CD14-positive monocyte (primary cell): ENCODE data around the gene PTCHD1. TPM values are rescaled to one million over a fixed set of nuclear protein-coding genes. Genes with fewer than 3 reads are reported as not detected.

ENCODE experiments used
- DNase-seq, 3 donors: peaks; one replicate each; pipeline ENCODE4 v3.0.0-alpha.2; 2011 to 2022
- H2AFZ ChIP-seq: 2 replicates; pipeline ENCODE4 v1.6.0; 2012; ENCODE audit warnings: mild to moderate bottlenecking, low read depth, low read length, inconsistent platforms; ENCODE audit not compliant: insufficient read depth, poor library complexity, severe bottlenecking
- H3K27ac ChIP-seq, 2 donors: 1 replicate in 1 of 2; 2 replicates in 1 of 2; pipeline ENCODE4 v1.5.1; 2012 to 2013; ENCODE audit warnings: low read length in 2 of 2, control low read depth in 1 of 2, inconsistent platforms in 1 of 2, low read depth in 1 of 2, mild to moderate bottlenecking in 1 of 2
- H3K27me3 ChIP-seq, 2 donors: one replicate each; pipeline versions ENCODE4 v1.6.0 to v1.6.1; 2011 to 2013; ENCODE audit warnings: low read length in 2 of 2; ENCODE audit not compliant: control insufficient read depth in 2 of 2, insufficient read depth in 2 of 2
- H3K36me3 ChIP-seq, 2 donors: replicated peaks in 1 of 2; 1 replicate in 1 of 2; 2 replicates in 1 of 2; pipeline versions ENCODE4 v1.5.1 to v1.6.1; 2012 to 2013; ENCODE audit warnings: low read length in 2 of 2, control low read depth in 1 of 2, inconsistent platforms in 1 of 2, mild to moderate bottlenecking in 1 of 2; ENCODE audit not compliant: insufficient read depth in 2 of 2, control insufficient read depth in 1 of 2
- H3K4me1 ChIP-seq, 2 donors: 1 replicate in 1 of 2; 2 replicates in 1 of 2; pipeline versions ENCODE4 v1.5.1 to v1.6.1; 2012 to 2013; ENCODE audit warnings: low read length in 2 of 2, control low read depth in 1 of 2, inconsistent platforms in 1 of 2, mild to moderate bottlenecking in 1 of 2, moderate library complexity in 1 of 2; ENCODE audit not compliant: insufficient read depth in 2 of 2, control insufficient read depth in 1 of 2
- H3K4me2 ChIP-seq: replicated peaks from 2 replicates; pipeline ENCODE3; 2012; ENCODE audit warnings: low read length, moderate library complexity, mild to moderate bottlenecking; ENCODE audit not compliant: poor library complexity, severe bottlenecking; ENCODE audit errors: extremely low read depth
- H3K4me3 ChIP-seq, 3 experiments: fragments of 200-600 bp in 1 of 3; sonication (generic) in 1 of 3; replicated peaks in 1 of 3; 1 replicate in 2 of 3; 2 replicates in 1 of 3; pipeline ENCODE4 v1.5.1; 2011 to 2013; ENCODE audit warnings: low read length in 3 of 3, mild to moderate bottlenecking in 3 of 3, control low read depth in 2 of 3, low read depth in 2 of 3, inconsistent platforms in 1 of 3, moderate library complexity in 1 of 3
- H3K79me2 ChIP-seq: 2 replicates; pipeline ENCODE4 v1.6.0; 2012; ENCODE audit warnings: mild to moderate bottlenecking, control low read depth, inconsistent platforms, low read length, moderate library complexity; ENCODE audit not compliant: insufficient read depth
- H3K9ac ChIP-seq: 2 replicates; pipeline ENCODE4 v1.6.0; 2017; ENCODE audit warnings: low read length, mild to moderate bottlenecking; ENCODE audit not compliant: insufficient read depth, poor library complexity, severe bottlenecking
- H3K9me3 ChIP-seq, 2 donors: replicated peaks in 1 of 2; 1 replicate in 1 of 2; 2 replicates in 1 of 2; pipeline versions ENCODE4 v1.5.1 to v1.6.1; 2012 to 2013; ENCODE audit warnings: low read length in 2 of 2, control low read depth in 1 of 2; ENCODE audit not compliant: control insufficient read depth in 1 of 2, insufficient read depth in 1 of 2
- H4K20me1 ChIP-seq: 2 replicates; pipeline ENCODE4 v1.6.0; 2012; ENCODE audit warnings: mild to moderate bottlenecking, low read length, control low read depth, moderate library complexity; ENCODE audit not compliant: insufficient read depth
- H3K27ac Mint-ChIP-seq, 7 donors: one replicate each; pipeline ENCODE4 v1.8.0; 2020; ENCODE audit warnings: mild to moderate bottlenecking in 7 of 7, mixed read lengths in 7 of 7, moderate library complexity in 6 of 7, inconsistent platforms in 2 of 7
- H3K27me3 Mint-ChIP-seq, 3 donors: one replicate each; pipeline ENCODE4 v1.8.0; 2021 to 2022; ENCODE audit warnings: low read depth in 3 of 3, mild to moderate bottlenecking in 3 of 3, mixed read lengths in 3 of 3, moderate library complexity in 3 of 3, inconsistent platforms in 1 of 3
- H3K36me3 Mint-ChIP-seq, 2 donors: one replicate each; pipeline ENCODE4 v1.8.0; 2020; ENCODE audit warnings: mixed read lengths in 2 of 2, inconsistent platforms in 1 of 2, mild to moderate bottlenecking in 1 of 2
- H3K4me1 Mint-ChIP-seq: one replicate; pipeline ENCODE4 v1.8.0; 2020; ENCODE audit warnings: mild to moderate bottlenecking, mixed read lengths
- H3K4me3 Mint-ChIP-seq, 2 donors: one replicate each; pipeline ENCODE4 v1.8.0; 2020; ENCODE audit warnings: mild to moderate bottlenecking in 2 of 2, mixed read lengths in 2 of 2, moderate library complexity in 1 of 2
- H3K9me3 Mint-ChIP-seq, 7 donors: one replicate each; pipeline ENCODE4 v1.8.0; 2020 to 2022; ENCODE audit warnings: mixed read lengths in 7 of 7, mild to moderate bottlenecking in 6 of 7, moderate library complexity in 6 of 7, inconsistent platforms in 2 of 7
- WGBS: methylation state at CpG from one replicate; pipeline ENCODE4 v1.1.5; 2013; ENCODE audit warnings: missing lambda C conversion rate; ENCODE audit not compliant: insufficient coverage; 5-methylcytosine and 5-hydroxymethylcytosine counted together
- intact Hi-C, 2 donors: fragments of 100-400 bp; cut with micrococcal nuclease; formaldehyde crosslinking; loops; one replicate each; pipeline versions ENCODE4 v1.15.0 to v1.15.1; 2023
- polyA plus RNA-seq, 3 donors: library from polyadenylated mRNA; depleted of rRNA in 1 of 3; unstranded in 2 of 3; stranded (reverse) in 1 of 3; fragments of 300-500 nt in 2 of 3; fragments of >200 nt in 1 of 3; fragmentation: Illumina TruSeq in 2 of 3; gene quantifications; 1 replicate in 2 of 3; 2 replicates in 1 of 3; pipeline ENCODE4 v1.2.3, GENCODE V29; 2012 to 2021
- TF ChIP-seq, protein P1 (sequence below): fragments of 200-600 bp; IDR thresholded peaks from one replicate; pipeline ENCODE4 v1.8.0; 2022; ENCODE audit warnings: antibody characterized with exemption, mild to moderate bottlenecking

PTCHD1 gene
- polyA plus RNA-seq, 3 donors: not detected

DNA sequence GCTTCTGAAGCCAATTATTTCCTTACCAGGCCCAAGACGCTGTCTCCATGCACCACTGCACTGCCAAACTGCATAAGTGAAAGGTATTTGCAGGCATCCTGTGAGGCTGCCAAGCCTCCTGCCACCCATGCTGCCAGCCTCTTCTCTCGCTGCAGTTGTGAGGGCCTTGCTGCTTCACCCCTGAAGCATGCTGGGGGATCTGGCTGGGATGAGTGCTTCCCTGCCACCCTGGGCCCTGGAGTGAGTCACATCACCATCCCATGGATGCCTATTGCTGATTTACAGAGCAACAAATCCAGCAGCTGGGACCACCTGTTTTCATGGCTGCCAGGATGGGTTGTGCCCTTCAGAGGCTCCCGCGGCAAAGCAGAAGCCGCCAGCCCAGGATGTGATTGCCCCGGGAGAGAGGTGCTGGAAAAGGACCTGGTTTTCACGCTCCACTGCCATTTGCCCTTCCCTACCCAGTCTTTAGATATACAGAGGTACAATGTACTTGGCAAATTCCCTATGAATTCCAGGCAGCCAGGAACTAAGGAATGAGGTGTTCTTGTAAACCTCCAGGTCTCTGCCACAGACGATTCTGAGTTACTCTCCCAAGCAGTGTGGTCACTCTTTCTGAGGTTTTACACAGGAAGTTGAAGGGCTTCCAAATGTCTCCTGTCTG, 41.5 kb upstream of the PTCHD1 start:
- no CpG with 5 or more reads among the region's 8 CpGs for WGBS
- DNase-seq: no peak
- peaks cover 0 to 1% (median 0%) of the 10 kb centered on the region in 3 donors for H3K27me3 Mint-ChIP-seq
- Histone ChIP-seq H3K4me2 (no peak overlapping the region), H3K4me3 (no peak overlapping the region), H3K9ac (no peak overlapping the region), H3K4me1 (no peaks in the 10 kb centered on the region), H3K9me3 (no peaks in the 10 kb centered on the region), H2AFZ (no peak overlapping the region), H4K20me1 (no peaks in the 10 kb centered on the region), H3K27me3 (no peaks in the 10 kb centered on the region), H3K27ac (no peak overlapping the region), H3K79me2 (no peaks in the 10 kb centered on the region), H3K36me3 (no peaks in the 10 kb centered on the region)
- H3K4me1 Mint-ChIP-seq: no peaks in the 10 kb centered on the region
- H3K9me3 Mint-ChIP-seq: no peaks in the 10 kb centered on the region
- H3K4me3 Mint-ChIP-seq: no peak overlapping the region
- intact Hi-C loops: no loop called here
- TF ChIP-seq, protein P1, sequence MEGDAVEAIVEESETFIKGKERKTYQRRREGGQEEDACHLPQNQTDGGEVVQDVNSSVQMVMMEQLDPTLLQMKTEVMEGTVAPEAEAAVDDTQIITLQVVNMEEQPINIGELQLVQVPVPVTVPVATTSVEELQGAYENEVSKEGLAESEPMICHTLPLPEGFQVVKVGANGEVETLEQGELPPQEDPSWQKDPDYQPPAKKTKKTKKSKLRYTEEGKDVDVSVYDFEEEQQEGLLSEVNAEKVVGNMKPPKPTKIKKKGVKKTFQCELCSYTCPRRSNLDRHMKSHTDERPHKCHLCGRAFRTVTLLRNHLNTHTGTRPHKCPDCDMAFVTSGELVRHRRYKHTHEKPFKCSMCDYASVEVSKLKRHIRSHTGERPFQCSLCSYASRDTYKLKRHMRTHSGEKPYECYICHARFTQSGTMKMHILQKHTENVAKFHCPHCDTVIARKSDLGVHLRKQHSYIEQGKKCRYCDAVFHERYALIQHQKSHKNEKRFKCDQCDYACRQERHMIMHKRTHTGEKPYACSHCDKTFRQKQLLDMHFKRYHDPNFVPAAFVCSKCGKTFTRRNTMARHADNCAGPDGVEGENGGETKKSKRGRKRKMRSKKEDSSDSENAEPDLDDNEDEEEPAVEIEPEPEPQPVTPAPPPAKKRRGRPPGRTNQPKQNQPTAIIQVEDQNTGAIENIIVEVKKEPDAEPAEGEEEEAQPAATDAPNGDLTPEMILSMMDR: no peak
- no peaks in the 10 kb centered on the region for H3K36me3 Mint-ChIP-seq
- H3K27ac Mint-ChIP-seq: peak overlapping the region in 1 of 7 donors; percentile 43

DNA sequence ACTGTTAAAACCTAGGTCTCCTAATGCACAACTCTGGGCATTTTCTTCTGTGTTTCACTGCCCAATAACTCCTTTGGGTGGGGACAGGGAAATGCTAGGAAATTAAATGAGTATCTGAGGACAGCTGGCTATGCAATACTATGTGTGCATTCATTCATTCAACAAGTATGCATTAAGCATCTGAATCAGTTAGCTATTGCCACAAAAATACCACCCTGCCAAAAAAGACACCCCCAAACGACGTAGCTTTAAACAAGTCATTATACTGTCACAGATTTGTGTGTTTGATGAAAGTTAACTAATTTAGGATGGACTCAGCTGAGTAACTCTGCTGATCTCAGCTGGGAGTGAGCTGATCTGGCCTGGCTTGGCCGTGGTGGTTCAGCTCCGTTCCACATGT, 29.8 kb upstream of the PTCHD1 start:
- Histone ChIP-seq H2AFZ (no peak overlapping the region), H3K4me3 (no peak overlapping the region), H4K20me1 (no peaks in the 10 kb centered on the region), H3K36me3 (no peaks in the 10 kb centered on the region), H3K27ac (no peak overlapping the region), H3K4me1 (no peaks in the 10 kb centered on the region), H3K27me3 (no peaks in the 10 kb centered on the region), H3K9me3 (no peaks in the 10 kb centered on the region), H3K79me2 (no peaks in the 10 kb centered on the region), H3K4me2 (no peak overlapping the region), H3K9ac (no peak overlapping the region)
- H3K4me1 Mint-ChIP-seq: no peaks in the 10 kb centered on the region
- peaks cover 0 to 8% (median 3%) of the 10 kb centered on the region in 3 donors for H3K27me3 Mint-ChIP-seq
- no peak overlapping the region for H3K4me3 Mint-ChIP-seq
- TF ChIP-seq, protein P1: no peak
- no peaks in the 10 kb centered on the region for H3K36me3 Mint-ChIP-seq
- no peak for DNase-seq
- intact Hi-C loops: no loop called here
- H3K27ac Mint-ChIP-seq: no peak overlapping the region
- WGBS: 100% methylated on average over 2 of the region's 4 CpGs
- no peaks in the 10 kb centered on the region for H3K9me3 Mint-ChIP-seq
